Hematopoietic multipotent progenitor cell treated with erythropoietin and hydrocortisone succinate and interleukin-3 and kit ligand, for 8 days (in vitro differentiated cells): Measurements from ENCODE around the gene DAND5.
A peak's percentile ranks its signal among the peaks of the same experiment; 100 is the strongest.
"Not testable (repeated sequence)": the region's sequence is repeated elsewhere in the genome, so short reads cannot be mapped to it uniquely, and the experiment has no call there.

Experiments
- DNase-seq: peaks from one replicate; pipeline ENCODE4 v3.0.0-alpha.2; 2015

Gene DAND5

GRCh38 chr19:12967907-12968306 is 1.5 kb upstream of the DAND5 start:
- no peak for DNase-seq

DNA sequence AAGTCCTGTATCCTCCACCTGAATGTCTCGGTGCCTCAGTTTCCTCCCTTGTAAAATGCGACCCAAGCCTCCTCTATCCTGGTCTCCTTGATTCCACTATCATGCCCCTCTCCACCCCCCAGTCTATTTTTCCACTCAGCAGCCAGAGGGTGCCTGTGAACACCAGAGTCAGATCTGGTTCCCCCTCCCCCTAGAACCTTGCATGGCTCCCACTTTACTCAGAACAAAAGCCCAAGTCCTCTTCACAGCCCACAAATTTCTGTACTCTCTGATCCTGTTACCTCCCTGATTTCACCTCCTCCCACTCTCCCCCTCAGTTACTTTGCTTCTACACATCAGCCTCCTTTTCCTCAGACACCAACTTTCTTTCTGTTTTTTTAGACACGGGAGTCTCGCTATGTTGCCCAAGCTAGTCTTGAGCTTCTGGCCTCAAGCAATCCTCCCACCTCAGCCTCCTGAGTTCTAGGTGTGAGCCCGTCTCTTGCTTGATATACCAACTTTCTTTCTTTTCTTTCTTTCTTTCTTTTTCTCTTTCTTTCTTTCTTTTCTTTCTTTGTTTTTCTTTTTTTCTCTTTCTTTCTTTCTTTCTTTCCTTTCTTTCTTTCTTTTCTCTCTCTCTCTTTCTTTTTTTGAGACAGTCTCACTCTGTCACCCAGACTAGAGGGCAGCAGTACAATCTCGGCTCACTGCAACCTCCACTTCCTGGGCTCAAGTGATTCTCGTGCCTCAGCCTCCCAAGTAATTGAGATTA is 869 bp downstream of the DAND5 start:
- DNase-seq, result no peak

- no peak for DNase-seq
Observed at GRCh38 chr19:12973236-12973635, 3.9 kb downstream of the DAND5 start.

DNA sequence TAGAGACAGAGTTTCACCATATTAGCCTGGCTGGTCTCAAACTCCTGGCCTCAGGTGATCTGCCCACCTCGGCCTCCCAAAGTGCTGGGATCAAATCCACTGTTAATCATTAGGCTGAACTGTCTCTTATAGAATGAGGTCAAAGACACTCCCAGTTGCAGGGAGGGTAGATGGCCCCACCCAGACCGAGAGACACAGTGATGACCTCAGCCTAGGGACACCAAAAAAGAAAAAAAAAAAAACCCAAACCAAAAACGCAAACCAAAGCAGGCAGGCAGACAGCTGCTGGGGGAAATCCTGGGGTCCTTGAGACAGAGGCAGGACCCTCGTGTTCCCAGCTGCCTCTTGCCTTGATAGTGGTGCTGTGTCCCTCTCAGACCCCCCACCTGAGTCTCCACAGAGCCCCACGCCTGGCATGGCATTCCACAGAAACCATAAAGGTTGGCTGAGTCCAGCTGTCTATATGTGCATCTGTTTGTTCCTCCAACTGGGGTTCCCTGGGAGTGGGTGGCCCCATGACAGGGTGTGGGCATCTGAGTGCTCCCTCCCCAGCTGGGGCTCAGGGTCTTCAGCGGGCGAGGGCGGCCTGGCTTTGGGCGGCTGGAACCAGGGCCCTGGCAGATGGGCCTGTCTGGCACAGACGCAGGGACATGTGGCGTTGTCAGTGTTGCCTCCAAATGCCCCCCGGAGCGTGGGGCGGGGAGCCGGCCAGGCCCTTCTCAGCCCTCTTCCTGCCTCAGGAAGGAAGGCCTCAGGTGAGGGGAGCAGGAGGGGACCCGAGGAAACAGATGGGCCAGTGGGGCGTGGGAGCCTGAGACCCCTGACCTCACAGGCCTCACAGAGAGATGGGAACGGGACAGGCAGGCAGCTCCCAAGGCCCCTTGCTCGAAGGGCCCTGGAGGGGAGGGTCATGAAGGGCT is 5.2 kb downstream of the DAND5 start:
- peak; percentile 76 for DNase-seq

DNA sequence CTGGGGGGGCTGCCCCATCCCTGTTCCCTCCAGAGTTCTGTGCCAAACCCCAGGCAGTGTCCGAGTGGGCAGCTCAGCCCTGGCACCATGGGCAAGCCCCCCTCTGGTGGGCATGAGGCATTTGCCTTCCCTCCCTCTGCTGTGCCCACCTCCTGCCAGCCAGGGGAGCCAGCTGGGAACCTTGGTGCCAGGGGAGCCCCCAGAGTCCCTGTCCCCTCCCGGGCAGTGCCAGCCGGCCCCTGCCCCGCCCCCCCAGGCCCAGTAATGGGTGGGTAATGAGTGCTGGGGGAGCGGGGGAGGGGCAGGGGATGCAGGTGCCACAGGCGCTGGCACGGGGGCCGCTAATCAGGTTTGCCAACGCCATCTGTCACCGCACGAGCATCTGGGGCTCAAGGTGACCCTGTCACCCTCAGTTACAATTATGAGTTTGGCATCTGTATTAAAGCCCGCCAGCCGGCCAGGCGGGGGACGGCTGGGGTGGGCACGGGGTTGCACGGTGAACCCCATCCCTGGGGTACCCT is 5.9 kb downstream of the DAND5 start:
- DNase-seq, result no peak

GRCh38 chr19:12976109-12976508 is 6.7 kb downstream of the DAND5 start:
- not testable (repeated sequence) for DNase-seq

- no peak for DNase-seq
Observed at GRCh38 chr19:12979974-12980373, 10.6 kb downstream of the DAND5 start.

- DNase-seq, result no peak
Observed at GRCh38 chr19:12982648-12983047, 13.3 kb downstream of the DAND5 start.

- no peak for DNase-seq
Observed at GRCh38 chr19:12983091-12983490, 13.7 kb downstream of the DAND5 start.

DNA sequence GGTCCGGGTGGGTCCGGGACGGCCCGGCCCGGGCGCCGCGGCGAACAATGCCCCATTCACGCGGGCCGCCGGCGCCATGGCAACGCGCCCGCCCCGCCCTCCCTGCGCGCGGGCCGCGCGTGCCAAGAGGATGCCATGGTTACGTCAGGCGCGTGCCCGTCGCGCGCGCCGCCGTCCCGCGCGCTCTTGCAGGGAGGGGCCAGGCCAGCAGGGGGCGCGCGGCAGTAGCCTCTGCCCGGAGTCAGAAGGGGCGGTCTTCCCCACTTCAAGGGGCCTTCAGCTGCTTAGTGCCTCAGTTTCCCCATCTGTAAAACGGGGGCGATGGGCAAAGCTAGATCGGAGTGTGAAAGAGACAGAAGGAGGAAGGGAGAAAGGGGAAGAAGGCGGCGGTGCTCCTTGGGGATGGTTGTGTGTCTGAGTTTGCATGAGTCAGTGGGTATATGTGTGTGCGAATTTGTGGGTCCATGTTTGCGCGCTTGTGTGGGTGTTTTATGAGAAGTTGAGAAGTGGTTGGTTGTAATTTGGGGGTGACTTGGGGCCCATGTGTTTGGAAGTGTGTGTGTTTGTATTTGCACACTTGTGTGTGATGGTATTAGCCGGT is 14.3 kb downstream of the DAND5 start:
- DNase-seq, result peak; percentile 76

GRCh38 chr19:12984143-12984627 is 14.8 kb downstream of the DAND5 start:
- peak; percentile 53 for DNase-seq

DNA sequence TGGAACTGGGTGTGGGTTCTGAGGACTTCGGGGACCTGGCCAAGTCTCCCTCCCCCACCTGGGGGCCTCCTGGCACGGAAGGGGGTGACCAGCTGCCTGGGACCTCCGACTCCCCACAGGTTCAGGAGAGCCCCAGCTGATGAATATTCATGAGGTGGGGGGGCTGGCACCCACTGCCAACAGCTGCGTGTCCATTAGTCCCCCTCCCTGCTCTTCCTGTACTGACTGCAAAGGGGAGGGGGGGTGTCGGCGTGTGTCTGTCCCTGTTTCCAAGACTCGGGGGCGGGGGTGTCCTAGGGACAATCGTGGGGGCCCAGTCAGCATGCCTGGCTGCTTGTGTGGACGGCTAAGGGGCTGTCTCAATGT is 15.3 kb downstream of the DAND5 start:
- DNase-seq, result no peak

DNA sequence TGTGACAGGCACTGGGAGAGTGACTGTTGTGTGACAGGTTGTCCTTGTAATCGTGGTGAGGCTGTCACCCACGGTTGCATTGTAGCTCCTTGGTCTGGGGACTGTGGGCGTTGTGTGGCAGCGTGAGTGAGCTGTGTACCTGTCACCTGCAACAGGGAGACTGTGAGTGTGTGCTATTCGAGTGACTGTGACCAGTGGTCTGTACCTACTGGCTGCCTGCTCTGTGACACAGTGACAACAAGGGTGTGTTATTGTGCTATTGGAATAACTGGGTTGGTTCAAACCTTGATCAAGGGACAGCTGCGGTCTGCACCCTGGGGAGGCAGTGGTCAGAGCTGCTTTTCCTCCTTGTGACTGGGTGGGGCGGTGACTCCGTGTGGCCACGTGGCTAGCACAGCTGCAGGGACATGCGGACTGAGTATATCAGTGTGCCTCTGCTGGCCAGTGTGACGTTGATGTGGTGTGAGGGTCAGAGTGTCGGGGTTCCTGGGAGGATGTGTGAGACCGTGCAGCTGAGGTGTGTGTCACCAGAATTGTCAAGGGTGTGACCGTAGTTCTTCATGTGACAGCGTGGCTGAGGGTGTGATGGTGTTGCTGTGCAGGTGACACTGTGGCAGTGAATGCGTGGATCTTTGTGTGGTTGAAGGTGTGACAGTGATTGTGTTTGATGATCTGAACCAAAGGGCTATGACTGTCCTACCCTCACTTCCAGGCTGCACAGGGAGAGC is 15.8 kb downstream of the DAND5 start:
- no peak for DNase-seq

DNA sequence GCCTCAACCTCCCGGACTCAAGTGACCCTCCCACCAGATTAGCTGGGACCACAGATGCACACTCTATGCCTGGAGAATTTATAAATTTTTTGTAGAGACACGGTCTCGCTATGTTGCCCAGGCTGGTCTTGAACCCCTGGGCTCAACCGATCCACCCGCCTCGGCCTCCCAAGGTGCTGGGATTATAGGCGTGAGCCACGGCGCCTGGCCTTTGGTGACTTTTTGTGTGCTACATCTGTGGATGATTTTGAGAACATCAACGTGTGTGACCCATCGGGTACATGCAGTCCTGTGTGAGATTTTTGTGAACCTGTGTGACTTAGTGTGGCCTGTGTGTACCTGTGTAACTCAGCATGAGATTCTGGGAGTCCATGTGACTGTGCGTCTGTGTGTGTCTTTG is 17.4 kb downstream of the DAND5 start:
- no peak for DNase-seq

- DNase-seq, result no peak
Observed at GRCh38 chr19:12987190-12987589, 17.8 kb downstream of the DAND5 start.

DNA sequence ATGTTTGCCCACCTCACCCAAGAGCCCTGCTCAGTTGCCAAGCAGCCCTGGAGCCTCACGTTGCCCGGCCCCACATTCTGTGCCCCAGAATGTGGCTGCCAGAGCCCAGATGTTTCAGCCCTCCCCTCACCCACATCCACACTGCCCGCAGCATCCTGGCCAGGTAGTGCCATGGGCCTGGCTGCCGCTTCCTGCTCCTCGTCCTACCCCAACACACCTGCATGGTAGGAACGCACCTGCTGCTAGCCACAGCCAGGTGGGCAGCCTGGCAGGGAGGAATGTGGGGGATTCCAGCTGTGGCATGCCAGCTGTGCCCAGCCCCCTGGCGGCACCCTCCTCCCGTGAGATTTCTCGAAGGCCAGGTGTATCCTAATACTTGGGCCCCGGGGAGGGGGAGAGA is 18.4 kb downstream of the DAND5 start:
- no peak for DNase-seq

- no peak for DNase-seq
Observed at GRCh38 chr19:12990431-12990830, 21.1 kb downstream of the DAND5 start.

GRCh38 chr19:12990853-12991252 is 21.5 kb downstream of the DAND5 start:
- no peak for DNase-seq

- DNase-seq, result no peak
Observed at GRCh38 chr19:12991296-12991695, 21.9 kb downstream of the DAND5 start.

GRCh38 chr19:12992729-12993128 is 23.4 kb downstream of the DAND5 start:
- no peak for DNase-seq

DNA sequence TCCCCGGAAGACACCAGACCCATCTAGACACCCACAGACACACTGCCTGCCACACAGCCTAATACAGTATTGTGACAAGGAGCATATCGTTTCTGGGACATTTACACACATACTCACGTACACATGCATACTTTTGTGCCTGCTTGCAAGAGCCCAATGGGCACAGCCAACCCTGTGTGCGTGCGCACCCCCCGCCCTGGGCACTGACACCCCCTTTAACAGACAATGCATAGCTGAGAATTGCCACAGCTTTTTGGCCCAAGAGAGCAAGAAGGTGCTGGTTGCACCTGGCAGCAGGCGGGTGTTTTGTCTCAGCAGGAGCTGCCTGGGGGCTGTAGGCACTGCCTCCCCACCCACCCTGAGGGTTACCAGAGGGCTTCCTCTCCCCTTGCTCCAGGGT is 24.2 kb downstream of the DAND5 start:
- no peak for DNase-seq

DNA sequence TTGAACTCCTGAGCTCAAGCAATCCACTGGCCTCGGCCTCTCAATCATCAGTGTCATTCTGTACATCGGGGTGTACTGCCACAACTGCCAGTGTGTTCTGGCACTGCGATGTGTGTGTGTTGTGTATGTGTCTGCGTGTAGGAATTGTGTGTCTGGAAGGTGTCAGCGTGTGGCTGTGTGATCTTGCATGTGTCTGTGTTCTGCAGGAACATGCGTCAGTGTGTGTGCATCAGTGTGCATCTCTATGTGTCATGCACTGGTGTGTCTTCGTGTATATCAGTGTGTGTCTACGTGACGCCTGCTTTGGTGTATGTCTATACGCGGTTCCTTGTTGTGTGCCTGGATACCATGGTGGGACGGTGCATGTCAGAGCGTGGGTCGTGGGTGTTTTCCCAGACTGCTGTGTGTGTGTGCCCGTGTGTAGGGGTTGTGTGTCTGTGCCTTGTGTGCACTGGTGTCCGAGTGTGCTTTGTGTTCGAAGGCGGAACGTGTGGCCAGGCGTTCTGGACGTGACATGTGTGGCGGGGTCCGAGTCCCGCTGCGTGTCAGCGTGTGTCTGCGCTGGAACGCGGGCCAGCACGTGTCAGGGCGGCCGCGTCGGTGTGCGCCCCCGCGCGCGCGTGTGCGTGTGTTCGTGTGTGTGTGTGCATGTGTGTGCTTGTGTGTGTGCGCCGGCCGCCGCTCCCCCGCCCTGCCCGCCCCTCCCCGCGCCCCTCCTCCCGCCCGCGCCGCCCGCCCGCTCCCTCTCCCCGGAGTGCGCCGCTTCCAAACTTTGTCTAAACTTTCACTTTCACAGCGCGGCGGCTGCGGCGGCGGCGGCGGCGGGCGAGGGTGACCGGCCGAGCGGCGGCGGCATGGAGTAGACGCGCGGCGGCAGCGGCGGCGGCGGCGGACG is 25.6 kb downstream of the DAND5 start, which contains the start of gene NFIX:
Gene NFIX, plus strand, starts transcription at position 775 of the 895 bp plus-strand sequence. CDS start 363 bp downstream, outside the sequence.
- DNase-seq, result peak; percentile 50
